HepG2 (cell line): ENCODE results near the gene TUBA4A. TPM values are rescaled to one million over a fixed set of nuclear protein-coding genes. Genes with fewer than 3 reads are reported as not detected.
A peak's percentile ranks its signal among the peaks of the same experiment; 100 is the strongest.

Source experiments
- ATAC-seq: fragments of 200-7000 bp; cut with Tn5 transposase; 3 replicates; pipeline ENCODE4 v1.9.1; 2020; ENCODE audit warnings: mild to moderate bottlenecking, moderate library complexity
- BruUV-seq: library from RNA; stranded (reverse); fragments of 400-500 nt; replicated peaks from 2 replicates; lab custom pipeline; 2021; lab: Mats Ljungman, UMichigan
- CTCF ChIA-PET: fragments of 300-600 bp; formaldehyde crosslinking; extraction: SDS; loops from one replicate; lab custom pipeline; 2021; ENCODE audit warnings: low total read pairs, inconsistent platforms, low intra/inter-chr PET ratio; lab: Yijun Ruan, JAX
- POLR2A ChIA-PET: fragments of 350-600 bp; sonication (Branson Sonifier 250); formaldehyde crosslinking; loops from one replicate; lab custom pipeline; 2020; ENCODE audit warnings: antibody characterized with exemption, inconsistent platforms; lab: Yijun Ruan, JAX
- DNase-seq: peaks from one replicate; pipeline ENCODE4 v3.0.0-alpha.2; 2015; ENCODE audit warnings: low spot score
- FAIRE-seq: peaks from 3 replicates; lab custom pipeline; 2011; peaks lifted over from hg19 to GRCh38; lab: Jason Lieb, UNC
- H2AFZ ChIP-seq: one replicate; pipeline ENCODE4 v1.6.1; 2011; ENCODE audit warnings: low read length, inconsistent platforms
- H3K27ac ChIP-seq: fragments of 300-600 bp; 3 replicates; pipeline ENCODE4 v1.8.0; 2011; ENCODE audit warnings: mixed run types, mild to moderate bottlenecking, mixed read lengths, low read length, inconsistent platforms; ENCODE audit not compliant: insufficient read depth; ENCODE audit errors: extremely low read length
- H3K27me3 ChIP-seq, 2 experiments: fragments of 200-600 bp in 1 of 2; 2 replicates in 1 of 2; 3 replicates in 1 of 2; pipeline versions ENCODE4 v1.6.0 to v1.8.0; 2011; ENCODE audit warnings: low read length in 2 of 2, mild to moderate bottlenecking in 2 of 2, moderate library complexity in 2 of 2, inconsistent platforms in 1 of 2; ENCODE audit not compliant: insufficient read depth in 2 of 2, control insufficient read depth in 1 of 2
- H3K36me3 ChIP-seq, 2 experiments: fragments of 200-600 bp in 1 of 2; replicated peaks in 1 of 2; 2 replicates in 1 of 2; 3 replicates in 1 of 2; pipeline versions ENCODE4 v1.5.1 to v1.8.0; 2011; ENCODE audit warnings: low read length in 2 of 2, inconsistent platforms in 1 of 2; ENCODE audit not compliant: insufficient read depth in 2 of 2, control insufficient read depth in 1 of 2
- H3K4me1 ChIP-seq: 2 replicates; pipeline ENCODE4 v1.5.1; 2012; ENCODE audit warnings: low read length, inconsistent platforms; ENCODE audit not compliant: insufficient read depth
- H3K4me2 ChIP-seq: 2 replicates; pipeline ENCODE4 v1.6.0; 2011; ENCODE audit warnings: low read depth, low read length, inconsistent platforms
- H3K4me3 ChIP-seq, 3 experiments: fragments of 200-600 bp in 1 of 3; sonication (generic), shearing (Covaris generic) in 1 of 3; replicated peaks in 1 of 3; 2 replicates each; pipeline ENCODE4 v1.5.1; 2011 to 2016; ENCODE audit warnings: low read length in 3 of 3, inconsistent platforms in 2 of 3, low read depth in 2 of 3, mild to moderate bottlenecking in 2 of 3, control low read depth in 1 of 3, mixed read lengths in 1 of 3; ENCODE audit not compliant: insufficient read depth in 1 of 3
- H3K79me2 ChIP-seq: one replicate; pipeline ENCODE4 v1.6.1; 2011; ENCODE audit warnings: low read length, inconsistent platforms; ENCODE audit not compliant: insufficient read depth
- H3K9ac ChIP-seq: 2 replicates; pipeline ENCODE4 v1.6.0; 2011; ENCODE audit warnings: mild to moderate bottlenecking, low read depth, low read length, inconsistent platforms; ENCODE audit not compliant: insufficient read depth
- H3K9me3 ChIP-seq: 2 replicates; pipeline ENCODE4 v1.5.1; 2012; ENCODE audit warnings: mild to moderate bottlenecking, low read length
- H4K20me1 ChIP-seq: 2 replicates; pipeline ENCODE4 v1.6.0; 2011; ENCODE audit warnings: inconsistent platforms, mild to moderate bottlenecking, low read length, moderate library complexity; ENCODE audit not compliant: insufficient read depth
- ARNT ChIP-seq: fragments of 450-650 bp; IDR thresholded peaks from 2 replicates; pipeline ENCODE4 v1.6.1; 2017
- FOSL1 ChIP-seq: sonication (generic); formaldehyde crosslinking; IDR thresholded peaks from 2 replicates; pipeline ENCODE4 v1.9.0; 2021; ENCODE audit warnings: missing genetic modification reagents, borderline replicate concordance
- FOXK2 ChIP-seq: fragments of 450-650 bp; IDR thresholded peaks from 2 replicates; pipeline ENCODE4 v1.6.1; 2016
- ISL2 ChIP-seq: sonication (generic); formaldehyde crosslinking; IDR thresholded peaks from 2 replicates; pipeline ENCODE4 v1.5.0; 2020; ENCODE audit warnings: missing genetic modification reagents
- PPARG ChIP-seq: conservative IDR thresholded peaks from 2 replicates; pipeline ENCODE4 v1.6.1; 2016; ENCODE audit warnings: missing biosample characterization, missing genetic modification reagents
- RFXANK ChIP-seq: IDR thresholded peaks from 2 replicates; pipeline ENCODE4 v1.6.1; 2016
- SMAD1 ChIP-seq: sonication (generic); formaldehyde crosslinking; IDR thresholded peaks from 2 replicates; pipeline ENCODE4 v1.4.0; 2020; ENCODE audit warnings: missing genetic modification reagents, low read depth, mild to moderate bottlenecking, borderline replicate concordance
- SNAPC4 ChIP-seq: sonication (generic); formaldehyde crosslinking; IDR thresholded peaks from 2 replicates; pipeline ENCODE4 v1.4.0; 2020; ENCODE audit warnings: mild to moderate bottlenecking, missing genetic modification reagents
- SOX13 ChIP-seq, 3 experiments: fragments of 450-650 bp in 1 of 3; sonication (generic) in 1 of 3; formaldehyde crosslinking in 1 of 3; IDR thresholded peaks in 2 of 3; conservative IDR thresholded peaks in 1 of 3; 2 replicates each; pipeline versions ENCODE4 v1.5.0 to v1.6.1; 2016 to 2020; ENCODE audit warnings: antibody characterized with exemption in 1 of 3, mild to moderate bottlenecking in 1 of 3, missing compliant biosample characterization in 1 of 3, missing genetic modification reagents in 1 of 3, moderate library complexity in 1 of 3
- TBX2 ChIP-seq: sonication (generic); formaldehyde crosslinking; IDR thresholded peaks from 2 replicates; pipeline ENCODE4 v1.5.0; 2020; ENCODE audit warnings: missing genetic modification reagents, mild to moderate bottlenecking, borderline replicate concordance
- THAP11 ChIP-seq: IDR thresholded peaks from 2 replicates; pipeline ENCODE4 v1.6.1; 2016; ENCODE audit warnings: missing biosample characterization, missing genetic modification reagents
- ZNF326 ChIP-seq: sonication (generic); formaldehyde crosslinking; IDR thresholded peaks from 2 replicates; pipeline ENCODE4 v1.4.0; 2020; ENCODE audit warnings: missing genetic modification reagents, borderline replicate concordance
- ZNF777 ChIP-seq: sonication (generic); formaldehyde crosslinking; IDR thresholded peaks from 2 replicates; pipeline ENCODE4 v1.4.0; 2020; ENCODE audit warnings: missing genetic modification reagents
- ZSCAN31 ChIP-seq: sonication (generic); formaldehyde crosslinking; IDR thresholded peaks from 2 replicates; pipeline ENCODE4 v1.5.0; 2020; ENCODE audit warnings: low read depth, mild to moderate bottlenecking, missing genetic modification reagents
- WGBS: methylation state at CpG from one replicate; pipeline ENCODE4 v1.1.6; 2017; ENCODE audit warnings: low lambda C conversion rate; 5-methylcytosine and 5-hydroxymethylcytosine counted together
- in situ Hi-C: cut with HindIII; loops from 2 replicates; pipeline ENCODE4 v1.10.0; 2017; ENCODE audit warnings: low pct_unique_long_range_greater_than_20kb; ENCODE audit not compliant: extremely low pct_ligation_motif_present
- intact Hi-C: fragments of 100-400 bp; cut with micrococcal nuclease; formaldehyde crosslinking; loops from one replicate; pipeline ENCODE4 v1.10.0; 2022; ENCODE audit not compliant: unreplicated experiment
- polyA plus RNA-seq, 8 experiments: library from polyadenylated mRNA; depleted of rRNA in 3 of 8; stranded (reverse) in 7 of 8; unstranded in 1 of 8; fragments of >200 nt; fragmentation: Illumina TruSeq in 4 of 8; extraction: Trizol in 4 of 8; gene quantifications; 2 replicates each; pipeline versions ENCODE4 v1.2.1 to v1.2.3, GENCODE V29; 2011 to 2016; ENCODE audit warnings: low read depth in 4 of 8, missing spikeins in 1 of 8, mixed read lengths in 1 of 8; ENCODE audit not compliant: insufficient read depth in 1 of 8
- total RNA-seq, 5 experiments: library from RNA; depleted of rRNA; stranded (reverse); fragments of >200 nt; fragmentation: Illumina TruSeq; extraction: Trizol; gene quantifications; 2 replicates each; pipeline ENCODE4 v1.2.3, GENCODE V29; 2016; ENCODE audit warnings: low read depth in 1 of 5
- TF ChIP-seq, protein P1 (sequence below): sonication (generic); formaldehyde crosslinking; IDR thresholded peaks from 2 replicates; pipeline ENCODE4 v1.5.0; 2020; ENCODE audit warnings: missing genetic modification reagents
- TF ChIP-seq, protein P2 (sequence below): sonication (generic); formaldehyde crosslinking; IDR thresholded peaks from 2 replicates; pipeline ENCODE4 v1.4.0; 2020; ENCODE audit warnings: missing genetic modification reagents

The TUBA4A gene
- total and polyA plus RNA-seq, 2 of the 13 experiments (the other 11 are each of a cell fraction or from before 2014, with no cell fraction given): 1.3 to 12.7 TPM

DNA sequence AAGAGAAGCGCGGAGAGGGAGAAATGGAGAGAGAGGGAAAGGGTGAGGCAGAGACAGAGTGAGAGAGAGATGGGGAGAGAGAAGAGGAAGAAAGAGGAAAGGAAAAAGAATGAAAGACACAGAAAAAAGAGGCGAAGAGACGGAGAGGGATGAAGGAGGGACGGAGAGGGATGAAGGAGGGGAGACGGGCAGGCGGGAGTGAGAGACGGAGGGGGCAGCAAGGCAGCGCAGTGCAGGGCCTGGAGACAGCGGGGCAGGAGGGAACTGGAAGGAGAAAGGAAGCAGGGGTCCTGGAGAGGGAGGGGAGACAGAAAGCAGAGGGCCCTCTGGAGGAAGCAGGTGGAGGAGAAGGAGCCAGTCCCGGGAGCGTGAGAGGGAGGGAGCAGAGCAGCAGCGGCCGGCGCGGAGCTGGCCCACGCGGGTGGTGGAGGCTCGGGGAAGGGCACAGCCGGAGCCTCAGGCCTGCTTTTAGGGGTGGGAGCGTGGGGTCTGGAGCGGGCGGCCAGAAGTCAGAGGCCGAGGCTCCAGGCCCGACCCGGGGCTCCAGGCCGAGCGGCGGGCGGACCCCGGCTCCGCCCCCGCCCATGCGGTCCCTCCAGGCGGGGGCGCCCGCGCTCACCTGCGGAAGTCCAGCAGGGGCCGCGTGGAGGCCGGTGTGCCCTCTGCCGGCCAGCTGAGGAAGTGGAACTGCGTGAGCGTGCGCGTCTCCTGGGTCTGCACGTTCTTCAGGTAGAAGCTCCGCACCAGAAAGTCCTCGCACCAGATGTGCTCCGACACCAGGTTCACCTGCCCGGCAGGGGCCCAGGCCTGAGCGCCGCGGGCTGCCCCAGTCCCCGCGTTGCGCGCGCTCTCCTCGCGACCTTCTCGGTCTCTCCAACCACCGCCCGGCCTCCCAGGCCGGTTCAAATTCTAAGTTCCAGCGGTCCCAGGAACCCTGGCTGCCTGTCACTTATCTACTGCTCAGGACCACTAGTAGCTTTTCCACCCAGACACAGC lies 40.9 kb upstream of the TUBA4A start:
- POLR2A ChIA-PET: interaction anchor here (0.8 to 3.6 kb wide), 17 partner anchors 8 to 293 kb away, joined by 3 to 47 read pairs (median 6); partner anchors contain the start of genes ABCB6, ANKZF1, ATG9A and CNPPD1
- ATAC-seq (peak; percentile 85), DNase-seq (peak; percentile 80), FAIRE-seq (peak; percentile 89)
- 20% methylated on average over 26 of the region's 67 CpGs for WGBS
- Histone ChIP-seq H3K27ac (no peak overlapping the region), H3K4me2 (peak overlapping the region; percentile 87), H3K27me3 (peaks cover 6 to 83% of the 10 kb centered on the region in 2 experiments; a peak in 4 of 5 replicates), H3K9ac (peak overlapping the region; percentile 75), H3K4me1 (peaks cover 36% of the 10 kb centered on the region), H3K36me3 (no peaks in the 10 kb centered on the region), H4K20me1 (no peaks in the 10 kb centered on the region), H2AFZ (peak overlapping the region; percentile 77), H3K4me3 (peak overlapping the region; percentile 60 to 81 (median 80)), H3K9me3 (no peaks in the 10 kb centered on the region), H3K79me2 (no peaks in the 10 kb centered on the region)
- in situ Hi-C loops: loop anchor here (5.0 kb wide), 1 partner anchor 122 kb away; the partner anchor contains the start of gene SLC23A3
- CTCF ChIA-PET: interaction anchor here (1.2 to 3.4 kb wide), 8 partner anchors 18 to 135 kb away, joined by 3 to 88 read pairs (median 10); partner anchors contain the start of genes ANKZF1, ATG9A, DNAJB2 and NHEJ1
- intact Hi-C loops: loop anchor here (1.0 to 10.0 kb wide), 7 partner anchors 15 to 240 kb away; partner anchors contain the start of genes ABCB6, ANKZF1, ATG9A and DNAJB2
- BruUV-seq: no TSS peak
- no peak for TF ChIP-seq SMAD1 (CRISPR knock-in tag)
- TF ChIP-seq ZSCAN31: peak; percentile 97
- peak; percentile 87 for TF ChIP-seq TBX2
- no peak for TF ChIP-seq FOSL1 (CRISPR knock-in tag)
- no peak; the same call in 1 of the 2 replicates for TF ChIP-seq FOXK2
- TF ChIP-seq ISL2 (CRISPR knock-in tag): peak; percentile 78; the same call in 1 of the 2 replicates
- TF ChIP-seq ZNF777 (CRISPR knock-in tag): peak; percentile 49; the same call in 1 of the 2 replicates
- TF ChIP-seq RFXANK: 0 out of 2 replicates have a peak, but pooled peaks have one; percentile 55
- TF ChIP-seq ARNT: no peak
- TF ChIP-seq PPARG (CRISPR knock-in tag): peak; percentile 84
- TF ChIP-seq SNAPC4: no peak
- TF ChIP-seq THAP11 (CRISPR knock-in tag): peak; percentile 85
- TF ChIP-seq, protein P1, sequence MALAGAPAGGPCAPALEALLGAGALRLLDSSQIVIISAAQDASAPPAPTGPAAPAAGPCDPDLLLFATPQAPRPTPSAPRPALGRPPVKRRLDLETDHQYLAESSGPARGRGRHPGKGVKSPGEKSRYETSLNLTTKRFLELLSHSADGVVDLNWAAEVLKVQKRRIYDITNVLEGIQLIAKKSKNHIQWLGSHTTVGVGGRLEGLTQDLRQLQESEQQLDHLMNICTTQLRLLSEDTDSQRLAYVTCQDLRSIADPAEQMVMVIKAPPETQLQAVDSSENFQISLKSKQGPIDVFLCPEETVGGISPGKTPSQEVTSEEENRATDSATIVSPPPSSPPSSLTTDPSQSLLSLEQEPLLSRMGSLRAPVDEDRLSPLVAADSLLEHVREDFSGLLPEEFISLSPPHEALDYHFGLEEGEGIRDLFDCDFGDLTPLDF (CRISPR knock-in tag): no peak
- TF ChIP-seq, protein P2, sequence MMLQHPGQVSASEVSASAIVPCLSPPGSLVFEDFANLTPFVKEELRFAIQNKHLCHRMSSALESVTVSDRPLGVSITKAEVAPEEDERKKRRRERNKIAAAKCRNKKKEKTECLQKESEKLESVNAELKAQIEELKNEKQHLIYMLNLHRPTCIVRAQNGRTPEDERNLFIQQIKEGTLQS: peak; percentile 43
- TF ChIP-seq ZNF326 (CRISPR knock-in tag): no peak
- TF ChIP-seq SOX13 (IDR thresholded peaks at IDR 0.05): no peak
- TF ChIP-seq SOX13 (CRISPR knock-in tag; conservative IDR thresholded peaks at IDR 0.05 in 1 of 2, IDR thresholded peaks at IDR 0.05 in 1 of 2): peak in 1 of 2 experiments; percentile 54; a peak in 1 of 4 replicates
